ENCODE data around the gene MALRD1.

DNA sequence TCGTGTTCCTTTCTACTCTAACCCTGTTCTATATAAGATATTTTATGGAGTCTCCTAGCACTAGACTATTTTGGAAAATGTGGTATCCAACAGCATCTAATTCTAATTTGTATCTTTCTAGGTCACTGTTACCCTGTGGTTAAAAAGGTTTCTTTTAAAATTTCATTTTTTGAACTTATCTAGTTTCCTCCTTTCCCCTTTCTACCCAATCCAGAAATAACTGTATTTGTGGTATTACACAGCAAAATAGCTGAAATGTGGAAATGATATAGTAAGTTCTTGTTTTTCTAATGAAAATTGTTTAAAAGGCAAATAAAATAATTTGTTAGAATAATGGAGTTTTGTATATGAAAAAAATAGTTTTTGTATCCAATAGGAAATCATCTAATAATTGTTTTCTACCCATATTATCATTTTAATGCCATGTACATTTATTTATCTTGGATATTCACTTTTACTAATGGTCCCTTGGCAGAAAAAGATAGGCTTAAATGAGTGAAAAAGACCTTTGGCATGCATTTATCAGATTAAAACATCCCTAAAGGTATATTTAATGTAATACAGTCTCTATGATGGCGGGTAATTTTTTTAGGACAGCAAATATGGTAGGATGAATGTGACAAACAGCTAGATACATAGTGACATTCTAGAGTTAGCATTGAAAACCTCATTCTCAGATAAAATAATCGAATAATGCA lies 592.1 kb downstream of the MALRD1 start:
- no peak for TF ChIP-seq EZH2phosphoT487 (IDR thresholded peaks at IDR 0.05)
- TF ChIP-seq, protein P1, sequence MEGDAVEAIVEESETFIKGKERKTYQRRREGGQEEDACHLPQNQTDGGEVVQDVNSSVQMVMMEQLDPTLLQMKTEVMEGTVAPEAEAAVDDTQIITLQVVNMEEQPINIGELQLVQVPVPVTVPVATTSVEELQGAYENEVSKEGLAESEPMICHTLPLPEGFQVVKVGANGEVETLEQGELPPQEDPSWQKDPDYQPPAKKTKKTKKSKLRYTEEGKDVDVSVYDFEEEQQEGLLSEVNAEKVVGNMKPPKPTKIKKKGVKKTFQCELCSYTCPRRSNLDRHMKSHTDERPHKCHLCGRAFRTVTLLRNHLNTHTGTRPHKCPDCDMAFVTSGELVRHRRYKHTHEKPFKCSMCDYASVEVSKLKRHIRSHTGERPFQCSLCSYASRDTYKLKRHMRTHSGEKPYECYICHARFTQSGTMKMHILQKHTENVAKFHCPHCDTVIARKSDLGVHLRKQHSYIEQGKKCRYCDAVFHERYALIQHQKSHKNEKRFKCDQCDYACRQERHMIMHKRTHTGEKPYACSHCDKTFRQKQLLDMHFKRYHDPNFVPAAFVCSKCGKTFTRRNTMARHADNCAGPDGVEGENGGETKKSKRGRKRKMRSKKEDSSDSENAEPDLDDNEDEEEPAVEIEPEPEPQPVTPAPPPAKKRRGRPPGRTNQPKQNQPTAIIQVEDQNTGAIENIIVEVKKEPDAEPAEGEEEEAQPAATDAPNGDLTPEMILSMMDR (IDR thresholded peaks at IDR 0.05) = no peak

Measured in neural progenitor cell (in vitro differentiated cells).